ENCODE data around the gene COL5A1. TPM values are rescaled to one million over a fixed set of nuclear protein-coding genes. Genes with fewer than 3 reads are reported as not detected.

The COL5A1 gene
- total RNA-seq, 1 donor from 2014 or later = 87.7 TPM

DNA sequence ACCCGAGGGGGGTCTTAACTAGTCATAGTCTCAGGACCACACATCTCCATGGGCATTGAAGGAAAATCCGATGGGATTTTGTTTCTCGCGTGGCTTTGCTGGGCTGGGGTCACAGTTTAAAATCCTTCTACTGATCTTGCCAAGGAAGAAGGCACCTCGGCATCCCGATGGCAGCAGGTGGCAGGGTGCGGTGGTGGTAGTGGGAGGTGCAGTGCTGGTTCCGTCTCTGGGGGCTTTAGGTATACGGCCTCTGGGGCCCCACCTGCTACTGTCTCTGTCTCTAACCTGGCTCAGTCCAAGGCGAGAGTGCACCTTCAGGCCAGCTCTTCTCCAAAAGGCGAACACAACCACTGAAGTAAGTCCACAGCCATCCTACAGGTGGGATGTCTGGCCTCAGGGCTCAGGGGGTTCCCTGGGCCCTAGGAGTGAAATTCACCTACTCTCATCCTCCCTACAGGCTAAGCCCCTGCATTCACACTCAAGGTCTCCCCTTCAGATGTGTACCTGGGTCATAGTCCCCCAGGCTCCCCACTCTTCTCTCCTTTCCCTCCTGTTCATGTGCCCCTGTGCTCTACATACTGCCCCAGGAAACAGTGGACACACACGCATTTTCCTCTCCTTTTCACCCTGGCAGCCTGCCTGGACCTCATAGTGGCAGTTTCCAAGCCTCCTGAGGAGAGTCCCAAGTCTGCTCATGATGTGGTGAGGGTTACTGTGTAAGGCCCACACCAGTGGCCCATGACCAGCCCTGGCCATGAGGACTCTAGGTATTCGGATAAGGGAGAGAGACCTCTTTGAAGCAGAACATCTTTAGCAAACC, 238.3 kb downstream of the COL5A1 start:
- Histone ChIP-seq H3K4me3 (ENCODE audit: low read depth, low read length) (no peak overlapping the region), H3K36me3 (ENCODE audit: control insufficient read depth, insufficient read depth, low read length) (no peaks in the 10 kb centered on the region), H3K27me3 (ENCODE audit: control insufficient read depth, insufficient read depth, low read length) (no peaks in the 10 kb centered on the region)
- TF ChIP-seq, protein P1, sequence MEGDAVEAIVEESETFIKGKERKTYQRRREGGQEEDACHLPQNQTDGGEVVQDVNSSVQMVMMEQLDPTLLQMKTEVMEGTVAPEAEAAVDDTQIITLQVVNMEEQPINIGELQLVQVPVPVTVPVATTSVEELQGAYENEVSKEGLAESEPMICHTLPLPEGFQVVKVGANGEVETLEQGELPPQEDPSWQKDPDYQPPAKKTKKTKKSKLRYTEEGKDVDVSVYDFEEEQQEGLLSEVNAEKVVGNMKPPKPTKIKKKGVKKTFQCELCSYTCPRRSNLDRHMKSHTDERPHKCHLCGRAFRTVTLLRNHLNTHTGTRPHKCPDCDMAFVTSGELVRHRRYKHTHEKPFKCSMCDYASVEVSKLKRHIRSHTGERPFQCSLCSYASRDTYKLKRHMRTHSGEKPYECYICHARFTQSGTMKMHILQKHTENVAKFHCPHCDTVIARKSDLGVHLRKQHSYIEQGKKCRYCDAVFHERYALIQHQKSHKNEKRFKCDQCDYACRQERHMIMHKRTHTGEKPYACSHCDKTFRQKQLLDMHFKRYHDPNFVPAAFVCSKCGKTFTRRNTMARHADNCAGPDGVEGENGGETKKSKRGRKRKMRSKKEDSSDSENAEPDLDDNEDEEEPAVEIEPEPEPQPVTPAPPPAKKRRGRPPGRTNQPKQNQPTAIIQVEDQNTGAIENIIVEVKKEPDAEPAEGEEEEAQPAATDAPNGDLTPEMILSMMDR (IDR thresholded peaks at IDR 0.05; ENCODE audit: insufficient read depth, low read length, poor library complexity, severe bottlenecking) = no peak
- no peak for DNase-seq (ENCODE audit: low read depth)

DNA sequence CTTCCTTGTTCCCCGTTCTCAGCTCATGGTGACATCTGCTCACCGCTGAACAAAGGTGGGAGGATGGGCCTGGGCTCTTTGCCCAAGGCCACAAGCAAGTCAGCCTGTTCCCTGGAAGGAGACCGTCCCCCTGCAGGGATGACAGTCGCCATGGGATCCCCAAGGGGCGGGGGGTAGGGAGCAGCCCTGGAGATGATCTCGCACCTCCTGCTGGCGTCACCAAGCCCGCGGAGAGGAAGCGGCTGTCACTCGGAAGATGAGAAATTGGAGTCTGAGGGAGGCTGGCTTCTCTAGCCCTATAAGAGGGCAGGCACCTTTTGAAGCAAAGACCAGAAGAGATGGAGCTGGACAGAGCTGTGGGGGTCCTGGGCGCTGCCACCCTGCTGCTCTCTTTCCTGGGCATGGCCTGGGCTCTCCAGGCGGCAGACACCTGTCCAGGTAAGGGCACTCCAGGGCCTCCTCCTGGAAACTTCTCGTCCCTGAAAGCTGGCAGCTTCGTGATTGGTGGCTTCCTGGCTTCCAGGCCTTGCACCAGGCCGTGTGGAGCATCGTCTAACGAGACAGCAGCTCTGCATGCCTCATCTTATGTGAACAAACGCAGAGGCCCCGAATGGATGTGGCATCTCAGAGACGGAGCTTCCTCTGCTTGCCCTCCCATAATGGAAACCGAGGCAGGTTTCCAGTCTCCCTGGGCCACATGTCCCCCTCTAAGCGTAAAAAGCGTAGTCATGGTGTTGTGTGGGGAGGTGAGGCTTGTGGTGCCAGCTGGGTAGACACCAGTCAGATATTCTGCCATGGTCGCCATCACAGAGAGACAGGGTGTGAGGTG, 239.1 kb downstream of the COL5A1 start, which contains the start of gene FCN2:
FCN2 (plus strand) TSS at position 327 of the 829 bp plus-strand sequence; CDS start at position 339, 12 bp downstream.
- Histone ChIP-seq H3K27me3 (ENCODE audit: control insufficient read depth, insufficient read depth, low read length) (no peaks in the 10 kb centered on the region), H3K4me3 (ENCODE audit: low read depth, low read length) (no peak within 1 kb of the TSS), H3K36me3 (ENCODE audit: control insufficient read depth, insufficient read depth, low read length) (no peaks in the 10 kb centered on the region)
- TF ChIP-seq, protein P1 (IDR thresholded peaks at IDR 0.05; ENCODE audit: insufficient read depth, low read length, poor library complexity, severe bottlenecking) = no peak
- DNase-seq (ENCODE audit: low read depth) = no peak

DNA sequence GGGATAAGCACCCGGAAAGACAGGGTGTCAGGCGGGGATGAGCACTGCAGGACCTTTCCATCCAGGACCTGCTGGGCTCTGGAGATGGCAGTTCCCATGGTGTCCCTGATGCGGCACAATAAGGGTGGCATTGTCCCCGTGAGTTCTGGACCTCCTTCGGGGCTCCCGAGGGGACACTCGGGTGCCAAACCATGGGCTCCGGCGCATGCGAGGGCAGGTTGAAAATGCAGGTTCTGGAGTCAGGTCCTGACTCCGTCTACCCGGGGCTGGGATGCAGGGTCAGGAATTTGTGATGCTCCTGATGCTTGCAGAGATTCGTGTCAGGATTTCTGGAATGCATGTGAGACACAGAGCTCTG, 239.7 kb downstream of the COL5A1 start:
- TF ChIP-seq, protein P1 (IDR thresholded peaks at IDR 0.05; ENCODE audit: insufficient read depth, low read length, poor library complexity, severe bottlenecking) = no peak

DNA sequence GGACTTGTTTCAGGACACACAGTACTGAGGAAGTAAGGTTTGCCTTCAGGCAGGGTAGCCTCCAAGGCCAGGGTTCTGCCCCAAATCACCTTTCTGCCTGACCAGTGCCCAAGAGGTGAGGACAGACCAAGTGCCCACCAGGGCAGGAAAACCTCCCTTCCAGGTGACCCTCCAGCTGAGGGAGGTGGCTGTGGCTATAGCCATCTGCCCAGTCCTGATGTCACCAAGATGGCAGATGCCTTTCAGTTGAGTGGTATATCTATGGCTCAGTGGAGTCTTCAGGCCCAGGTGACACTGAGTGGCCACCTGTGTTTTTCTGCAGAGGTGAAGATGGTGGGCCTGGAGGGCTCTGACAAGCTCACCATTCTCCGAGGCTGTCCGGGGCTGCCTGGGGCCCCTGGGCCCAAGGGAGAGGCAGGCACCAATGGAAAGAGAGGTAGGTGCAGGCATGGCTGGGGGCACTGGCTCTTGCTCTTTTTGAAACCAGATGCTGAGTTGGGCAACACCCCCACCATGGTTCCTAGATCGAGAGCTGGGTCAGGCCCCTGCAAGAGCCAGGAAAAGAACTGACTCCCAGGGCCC, 240.7 kb downstream of the COL5A1 start:
- Histone ChIP-seq H3K4me3 (ENCODE audit: low read depth, low read length) (no peak overlapping the region), H3K36me3 (ENCODE audit: control insufficient read depth, insufficient read depth, low read length) (no peaks in the 10 kb centered on the region), H3K27me3 (ENCODE audit: control insufficient read depth, insufficient read depth, low read length) (no peaks in the 10 kb centered on the region)
- no peak for DNase-seq (ENCODE audit: low read depth)
- TF ChIP-seq, protein P1 (IDR thresholded peaks at IDR 0.05; ENCODE audit: insufficient read depth, low read length, poor library complexity, severe bottlenecking) = no peak

More for the DNA sequence above, 239.7 kb downstream of the COL5A1 start:
- H3K4me3 ChIP-seq (ENCODE audit: low read depth, low read length) = no peak overlapping the region
- no peaks in the 10 kb centered on the region for H3K36me3 ChIP-seq (ENCODE audit: control insufficient read depth, insufficient read depth, low read length)
- no peaks in the 10 kb centered on the region for H3K27me3 ChIP-seq (ENCODE audit: control insufficient read depth, insufficient read depth, low read length)
- no peak for DNase-seq (ENCODE audit: low read depth)

DNA sequence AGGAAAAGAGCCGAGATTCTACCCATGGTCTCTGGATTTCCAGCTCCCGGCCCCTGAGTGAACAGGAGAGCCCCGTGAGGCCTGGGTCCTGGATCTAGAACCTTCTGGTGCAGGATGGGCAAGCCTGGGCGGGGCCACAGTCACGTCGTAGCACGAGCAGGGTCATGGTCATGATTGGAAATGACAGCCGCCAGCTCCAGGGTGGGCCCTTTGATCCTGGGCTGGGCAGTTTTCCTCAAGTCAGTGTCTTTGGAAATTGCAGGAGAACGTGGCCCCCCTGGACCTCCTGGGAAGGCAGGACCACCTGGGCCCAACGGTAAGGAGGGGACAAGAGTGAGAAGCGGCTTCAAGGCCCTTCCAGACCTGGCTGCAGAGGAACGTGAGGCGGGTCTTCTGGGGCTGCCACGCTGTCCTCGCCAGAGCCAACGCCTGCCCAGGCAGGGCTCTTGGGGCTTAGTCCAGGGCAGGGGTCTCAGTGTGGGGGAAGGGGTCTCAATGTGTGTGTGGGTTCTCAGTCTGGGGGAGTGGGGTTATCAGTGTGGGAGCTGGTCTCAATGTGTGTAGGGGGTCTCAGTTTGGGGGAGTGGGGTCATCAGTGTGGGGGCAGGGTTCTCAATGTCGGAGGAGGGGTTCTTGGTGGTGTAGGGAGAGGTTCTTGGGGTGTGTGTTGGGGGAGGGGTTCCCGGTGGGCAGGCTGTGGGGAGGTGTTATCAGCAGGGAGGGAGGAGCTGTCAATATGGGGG, 241.6 kb downstream of the COL5A1 start:
- TF ChIP-seq, protein P1 (IDR thresholded peaks at IDR 0.05; ENCODE audit: insufficient read depth, low read length, poor library complexity, severe bottlenecking) = no peak
- no peaks in the 10 kb centered on the region for H3K27me3 ChIP-seq (ENCODE audit: control insufficient read depth, insufficient read depth, low read length)

More for the DNA sequence above, 241.6 kb downstream of the COL5A1 start:
- H3K4me3 ChIP-seq (ENCODE audit: low read depth, low read length) = no peak overlapping the region
- DNase-seq (ENCODE audit: low read depth) = no peak
- H3K36me3 ChIP-seq (ENCODE audit: control insufficient read depth, insufficient read depth, low read length) = no peaks in the 10 kb centered on the region

All from kidney epithelial cell (primary cell).